ENCODE results near the gene TMEM41B.

DNA sequence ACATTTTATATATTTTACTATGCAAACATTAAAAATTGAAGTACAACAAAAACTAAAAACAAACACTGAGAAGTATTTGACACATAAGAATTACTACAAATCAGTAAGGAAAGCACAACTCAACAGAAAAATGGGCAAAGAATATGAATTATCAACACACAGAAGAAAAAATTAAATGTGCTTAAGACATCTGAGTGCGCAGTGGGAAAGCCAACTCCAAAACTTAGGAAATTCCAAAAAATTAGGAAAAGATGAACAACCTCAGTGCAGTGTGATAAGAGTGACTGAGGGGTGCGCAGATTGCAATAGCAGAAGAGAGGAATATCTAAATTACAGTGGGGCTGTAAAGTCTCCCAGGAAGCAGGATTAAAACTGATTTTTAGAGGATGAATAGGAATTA is 1.9 kb upstream of the TMEM41B start:
- TF ChIP-seq, protein P1, sequence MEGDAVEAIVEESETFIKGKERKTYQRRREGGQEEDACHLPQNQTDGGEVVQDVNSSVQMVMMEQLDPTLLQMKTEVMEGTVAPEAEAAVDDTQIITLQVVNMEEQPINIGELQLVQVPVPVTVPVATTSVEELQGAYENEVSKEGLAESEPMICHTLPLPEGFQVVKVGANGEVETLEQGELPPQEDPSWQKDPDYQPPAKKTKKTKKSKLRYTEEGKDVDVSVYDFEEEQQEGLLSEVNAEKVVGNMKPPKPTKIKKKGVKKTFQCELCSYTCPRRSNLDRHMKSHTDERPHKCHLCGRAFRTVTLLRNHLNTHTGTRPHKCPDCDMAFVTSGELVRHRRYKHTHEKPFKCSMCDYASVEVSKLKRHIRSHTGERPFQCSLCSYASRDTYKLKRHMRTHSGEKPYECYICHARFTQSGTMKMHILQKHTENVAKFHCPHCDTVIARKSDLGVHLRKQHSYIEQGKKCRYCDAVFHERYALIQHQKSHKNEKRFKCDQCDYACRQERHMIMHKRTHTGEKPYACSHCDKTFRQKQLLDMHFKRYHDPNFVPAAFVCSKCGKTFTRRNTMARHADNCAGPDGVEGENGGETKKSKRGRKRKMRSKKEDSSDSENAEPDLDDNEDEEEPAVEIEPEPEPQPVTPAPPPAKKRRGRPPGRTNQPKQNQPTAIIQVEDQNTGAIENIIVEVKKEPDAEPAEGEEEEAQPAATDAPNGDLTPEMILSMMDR (conservative IDR thresholded peaks at IDR 0.05; ENCODE audit: low read depth, low read length): no peak
- no peak for TF ChIP-seq EZH2 (IDR thresholded peaks at IDR 0.05; ENCODE audit: borderline replicate concordance, low read depth, low read length, poor library complexity, severe bottlenecking)
